Measurements from ENCODE around the gene S100A14.

The S100A14 gene

GRCh38 chr1:153572569-153573015 is 43.5 kb downstream of the S100A14 start:
- H3K27ac ChIP-seq = no peak overlapping the region
- TF ChIP-seq, protein P1, sequence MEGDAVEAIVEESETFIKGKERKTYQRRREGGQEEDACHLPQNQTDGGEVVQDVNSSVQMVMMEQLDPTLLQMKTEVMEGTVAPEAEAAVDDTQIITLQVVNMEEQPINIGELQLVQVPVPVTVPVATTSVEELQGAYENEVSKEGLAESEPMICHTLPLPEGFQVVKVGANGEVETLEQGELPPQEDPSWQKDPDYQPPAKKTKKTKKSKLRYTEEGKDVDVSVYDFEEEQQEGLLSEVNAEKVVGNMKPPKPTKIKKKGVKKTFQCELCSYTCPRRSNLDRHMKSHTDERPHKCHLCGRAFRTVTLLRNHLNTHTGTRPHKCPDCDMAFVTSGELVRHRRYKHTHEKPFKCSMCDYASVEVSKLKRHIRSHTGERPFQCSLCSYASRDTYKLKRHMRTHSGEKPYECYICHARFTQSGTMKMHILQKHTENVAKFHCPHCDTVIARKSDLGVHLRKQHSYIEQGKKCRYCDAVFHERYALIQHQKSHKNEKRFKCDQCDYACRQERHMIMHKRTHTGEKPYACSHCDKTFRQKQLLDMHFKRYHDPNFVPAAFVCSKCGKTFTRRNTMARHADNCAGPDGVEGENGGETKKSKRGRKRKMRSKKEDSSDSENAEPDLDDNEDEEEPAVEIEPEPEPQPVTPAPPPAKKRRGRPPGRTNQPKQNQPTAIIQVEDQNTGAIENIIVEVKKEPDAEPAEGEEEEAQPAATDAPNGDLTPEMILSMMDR (conservative IDR thresholded peaks at IDR 0.05) = peak; percentile 98

DNA sequence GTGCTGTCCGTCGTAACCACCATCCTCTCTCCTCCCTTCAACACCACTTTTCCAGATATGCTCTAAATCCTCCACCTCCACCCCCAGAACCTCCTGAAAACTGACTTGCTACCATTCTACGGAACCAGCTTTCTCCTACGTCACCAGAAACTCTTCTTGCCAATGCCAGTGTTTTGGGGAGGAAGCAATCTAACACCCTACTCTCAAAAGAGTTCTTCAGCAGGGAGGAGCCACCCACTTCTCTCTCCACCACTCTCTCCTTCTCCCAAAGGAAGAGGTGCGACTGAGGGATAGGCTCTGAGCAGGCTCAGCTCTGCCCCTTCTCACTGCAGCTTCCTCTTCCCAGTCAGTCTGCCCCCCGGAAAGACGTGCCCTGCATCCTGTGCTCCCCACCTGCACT is 44.4 kb downstream of the S100A14 start:
- no peak overlapping the region for H3K27ac ChIP-seq
- TF ChIP-seq, protein P1 (conservative IDR thresholded peaks at IDR 0.05) = no peak

GRCh38 chr1:153570874-153571273 is 45.3 kb downstream of the S100A14 start:
- TF ChIP-seq, protein P1 (conservative IDR thresholded peaks at IDR 0.05) = no peak
- H3K27ac ChIP-seq = no peak overlapping the region

GRCh38 chr1:153569465-153569864 is 46.7 kb downstream of the S100A14 start:
- H3K27ac ChIP-seq = no peak overlapping the region
- TF ChIP-seq, protein P1 (conservative IDR thresholded peaks at IDR 0.05) = no peak

DNA sequence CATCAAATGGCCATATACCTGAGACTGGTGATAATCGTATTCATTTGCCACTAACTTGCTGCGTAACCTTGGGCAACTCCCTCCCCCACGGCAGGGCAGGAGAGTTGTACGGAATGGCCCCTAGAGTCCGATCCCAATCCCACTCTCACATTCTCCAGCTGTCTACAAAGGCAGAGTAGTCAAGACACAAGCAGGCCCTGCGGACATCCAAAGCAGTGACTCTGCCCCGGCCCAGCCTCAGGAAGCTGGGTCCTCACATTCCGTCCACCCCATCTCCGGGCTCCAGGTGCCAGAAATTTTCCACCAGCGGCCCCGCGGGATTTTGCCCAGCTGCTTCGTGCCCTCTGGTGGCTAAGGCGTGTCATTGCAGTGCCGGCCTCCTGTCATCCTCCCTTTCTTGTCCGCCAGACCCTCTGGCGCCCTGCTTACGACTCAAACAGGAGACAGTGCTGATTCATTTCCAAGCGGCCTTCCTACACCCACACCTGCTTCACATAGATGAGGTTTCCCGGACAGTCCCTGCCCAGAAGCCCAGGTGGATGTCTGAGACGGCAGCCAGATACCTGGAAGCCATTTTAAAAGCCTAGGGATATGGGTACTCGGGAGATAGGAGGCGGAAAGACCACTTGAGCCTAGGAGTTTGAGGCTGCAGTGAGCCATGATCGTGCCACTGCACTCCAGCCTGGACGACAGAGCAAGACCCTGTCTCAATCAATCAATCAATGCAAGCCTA is 47.6 kb downstream of the S100A14 start:
- peak overlapping the region; percentile 61; the same call in 1 of the 2 replicates for H3K27ac ChIP-seq
- TF ChIP-seq, protein P1 (conservative IDR thresholded peaks at IDR 0.05) = peak; percentile 98

GRCh38 chr1:153567621-153568366 is 48.3 kb downstream of the S100A14 start:
- no peak overlapping the region; the same call in 1 of the 2 replicates for H3K27ac ChIP-seq
- TF ChIP-seq, protein P1 (conservative IDR thresholded peaks at IDR 0.05) = no peak
